Fibroblast of pulmonary artery (primary cell): ENCODE data around the gene ALPL.

Experiments used
- DNase-seq: peaks from one replicate; pipeline ENCODE4 v3.0.0-alpha.2; 2010; ENCODE audit warnings: low read depth
- H3K4me3 ChIP-seq: replicated peaks from 2 replicates; pipeline ENCODE4 v1.5.1; 2011; ENCODE audit warnings: low read depth, mild to moderate bottlenecking, control low read depth, low read length, moderate library complexity
- CTCF ChIP-seq: IDR thresholded peaks from 2 replicates; pipeline ENCODE4 v1.5.1; 2011; ENCODE audit warnings: mild to moderate bottlenecking, control low read depth, low read length, inconsistent platforms; ENCODE audit errors: missing control alignments

The ALPL gene

GRCh38 chr1:21585037-21585436 is 75.8 kb downstream of the ALPL start:
- no peak overlapping the region for H3K4me3 ChIP-seq
- DNase-seq: no peak
- TF ChIP-seq CTCF: no peak

GRCh38 chr1:21586222-21586621 is 77.0 kb downstream of the ALPL start:
- no peak for DNase-seq
- H3K4me3 ChIP-seq: no peak overlapping the region

GRCh38 chr1:21586846-21587601 is 77.8 kb downstream of the ALPL start:
- peak; percentile 84 for DNase-seq
- no peak for TF ChIP-seq CTCF
- no peak overlapping the region for H3K4me3 ChIP-seq

More at GRCh38 chr1:21586222-21586621, 77.0 kb downstream of the ALPL start:
- TF ChIP-seq CTCF: no peak

- no peak for DNase-seq
- H3K4me3 ChIP-seq: no peak overlapping the region
- no peak for TF ChIP-seq CTCF
Measured at GRCh38 chr1:21587602-21587953, 78.4 kb downstream of the ALPL start.

GRCh38 chr1:21589618-21590017 is 80.4 kb downstream of the ALPL start:
- DNase-seq: no peak
- H3K4me3 ChIP-seq: no peak overlapping the region
- no peak for TF ChIP-seq CTCF

- no peak overlapping the region for H3K4me3 ChIP-seq
- TF ChIP-seq CTCF: no peak
- DNase-seq: no peak
Measured at GRCh38 chr1:21590126-21590880, 81.1 kb downstream of the ALPL start.
